Loucy (cell line): ENCODE measurements around the gene CEACAM7.

Experiments
- H2AFZ ChIP-seq: fragments of 200-600 bp; sonication (generic); 2 replicates; pipeline ENCODE4 v1.6.0; 2016; ENCODE audit warnings: antibody characterized with exemption, mild to moderate bottlenecking, low read length, moderate library complexity
- H3F3A ChIP-seq: fragments of 200-600 bp; 2 replicates; pipeline ENCODE4 v1.6.0; 2016; ENCODE audit warnings: antibody characterized with exemption, low read depth, mild to moderate bottlenecking
- H3K27me3 ChIP-seq: fragments of 200-600 bp; sonication (generic); 2 replicates; pipeline ENCODE4 v1.6.1; 2014; ENCODE audit warnings: low read length, mild to moderate bottlenecking; ENCODE audit not compliant: insufficient read depth, poor library complexity, severe bottlenecking
- H3K36me3 ChIP-seq: fragments of 200-600 bp; sonication (generic); 2 replicates; pipeline ENCODE4 v1.6.1; 2016; ENCODE audit warnings: low read length; ENCODE audit not compliant: insufficient read depth
- H3K4me1 ChIP-seq: fragments of 200-600 bp; sonication (generic); 2 replicates; pipeline ENCODE4 v1.5.1; 2014; ENCODE audit warnings: low read length, mild to moderate bottlenecking; ENCODE audit not compliant: insufficient read depth, poor library complexity, severe bottlenecking
- H3K4me2 ChIP-seq: fragments of 200-600 bp; sonication (generic); 2 replicates; pipeline ENCODE4 v1.6.0; 2014; ENCODE audit warnings: antibody characterized with exemption, low read length, low read depth, mild to moderate bottlenecking; ENCODE audit not compliant: poor library complexity, severe bottlenecking
- H3K4me3 ChIP-seq: fragments of 200-600 bp; sonication (generic); 2 replicates; pipeline ENCODE4 v1.5.1; 2014; ENCODE audit warnings: low read length, mild to moderate bottlenecking, mixed read lengths; ENCODE audit not compliant: poor library complexity, severe bottlenecking
- H3K79me2 ChIP-seq: fragments of 200-600 bp; sonication (generic); 2 replicates; pipeline ENCODE4 v1.6.1; 2014; ENCODE audit warnings: low read length; ENCODE audit not compliant: insufficient read depth
- H3K9ac ChIP-seq: fragments of 200-600 bp; sonication (generic); 2 replicates; pipeline ENCODE4 v1.6.0; 2014; ENCODE audit warnings: mild to moderate bottlenecking, low read depth, low read length, moderate library complexity; ENCODE audit not compliant: poor library complexity, severe bottlenecking
- H3K9me2 ChIP-seq: fragments of 200-600 bp; sonication (generic); replicated peaks from 2 replicates; pipeline ENCODE4 v1.6.1; 2016; ENCODE audit warnings: low read depth, low read length, mixed read lengths
- H3K9me3 ChIP-seq: fragments of 200-600 bp; sonication (generic); 2 replicates; pipeline ENCODE4 v1.6.1; 2014; ENCODE audit warnings: mild to moderate bottlenecking, antibody characterized with exemption, low read length, low read depth; ENCODE audit not compliant: insufficient read depth
- H4K20me1 ChIP-seq: fragments of 200-600 bp; sonication (generic); 2 replicates; pipeline ENCODE4 v1.6.0; 2014; ENCODE audit warnings: antibody characterized with exemption, low read length, mild to moderate bottlenecking; ENCODE audit not compliant: insufficient read depth, poor library complexity, severe bottlenecking
- EZH2phosphoT487 ChIP-seq: fragments of 200-600 bp; IDR thresholded peaks from 2 replicates; pipeline ENCODE4 v1.6.1; 2018; ENCODE audit warnings: antibody characterized with exemption, mild to moderate bottlenecking, moderate library complexity, borderline replicate concordance
- TF ChIP-seq, protein P1 (sequence below): fragments of 200-600 bp; sonication (generic); conservative IDR thresholded peaks from 2 replicates; pipeline ENCODE4 v1.5.1; 2014; ENCODE audit warnings: mild to moderate bottlenecking, antibody characterized with exemption, low read length

Gene CEACAM7

DNA sequence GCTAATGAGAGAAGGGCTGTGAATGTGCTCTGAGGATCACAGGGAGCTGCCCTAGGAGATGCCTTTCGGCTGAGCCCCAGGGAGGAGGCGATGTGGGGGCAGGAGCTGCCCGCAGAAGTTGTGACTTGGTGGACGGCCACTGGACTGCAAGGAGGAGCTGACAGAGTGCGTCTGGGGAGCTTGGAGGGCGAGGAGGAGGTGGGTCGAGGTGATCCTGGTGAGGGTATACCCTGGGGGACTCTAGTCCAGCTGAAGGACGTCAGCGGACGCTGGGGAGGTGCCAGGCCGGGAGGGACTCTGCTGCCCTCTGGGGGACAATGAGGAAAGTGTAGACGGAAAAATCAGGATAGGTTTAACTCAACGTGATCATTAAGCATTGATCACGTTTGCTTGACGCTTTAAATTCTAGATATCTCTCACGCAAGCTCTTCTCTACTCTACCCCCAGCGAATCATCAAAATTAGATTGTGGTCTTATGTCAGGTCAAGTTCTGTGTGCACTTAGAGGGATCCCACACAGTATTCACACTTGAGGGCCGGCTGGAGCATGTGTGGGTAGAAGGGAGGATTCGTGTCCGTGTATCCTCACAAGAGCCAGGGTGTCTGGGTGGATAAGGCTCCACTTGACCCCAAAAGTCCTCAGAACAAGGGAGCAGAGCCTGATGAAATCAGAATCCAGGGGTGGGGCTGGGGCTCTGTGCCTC is 3.3 kb upstream of the CEACAM7 start:
- no peak overlapping the region for H3K4me3 ChIP-seq
- TF ChIP-seq EZH2phosphoT487: no peak
- TF ChIP-seq, protein P1, sequence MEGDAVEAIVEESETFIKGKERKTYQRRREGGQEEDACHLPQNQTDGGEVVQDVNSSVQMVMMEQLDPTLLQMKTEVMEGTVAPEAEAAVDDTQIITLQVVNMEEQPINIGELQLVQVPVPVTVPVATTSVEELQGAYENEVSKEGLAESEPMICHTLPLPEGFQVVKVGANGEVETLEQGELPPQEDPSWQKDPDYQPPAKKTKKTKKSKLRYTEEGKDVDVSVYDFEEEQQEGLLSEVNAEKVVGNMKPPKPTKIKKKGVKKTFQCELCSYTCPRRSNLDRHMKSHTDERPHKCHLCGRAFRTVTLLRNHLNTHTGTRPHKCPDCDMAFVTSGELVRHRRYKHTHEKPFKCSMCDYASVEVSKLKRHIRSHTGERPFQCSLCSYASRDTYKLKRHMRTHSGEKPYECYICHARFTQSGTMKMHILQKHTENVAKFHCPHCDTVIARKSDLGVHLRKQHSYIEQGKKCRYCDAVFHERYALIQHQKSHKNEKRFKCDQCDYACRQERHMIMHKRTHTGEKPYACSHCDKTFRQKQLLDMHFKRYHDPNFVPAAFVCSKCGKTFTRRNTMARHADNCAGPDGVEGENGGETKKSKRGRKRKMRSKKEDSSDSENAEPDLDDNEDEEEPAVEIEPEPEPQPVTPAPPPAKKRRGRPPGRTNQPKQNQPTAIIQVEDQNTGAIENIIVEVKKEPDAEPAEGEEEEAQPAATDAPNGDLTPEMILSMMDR: peak; percentile 75
- no peaks in the 10 kb centered on the region for H3K36me3 ChIP-seq
- no peaks in the 10 kb centered on the region for H4K20me1 ChIP-seq
- no peaks in the 10 kb centered on the region for H3K9me2 ChIP-seq
- H2AFZ ChIP-seq: no peak overlapping the region
- H3F3A ChIP-seq: no peaks in the 10 kb centered on the region
- H3K4me2 ChIP-seq: no peak overlapping the region
- H3K79me2 ChIP-seq: no peaks in the 10 kb centered on the region
- no peak overlapping the region for H3K9ac ChIP-seq
- H3K4me1 ChIP-seq: no peaks in the 10 kb centered on the region
- no peaks in the 10 kb centered on the region for H3K9me3 ChIP-seq
- H3K27me3 ChIP-seq: no peaks in the 10 kb centered on the region

DNA sequence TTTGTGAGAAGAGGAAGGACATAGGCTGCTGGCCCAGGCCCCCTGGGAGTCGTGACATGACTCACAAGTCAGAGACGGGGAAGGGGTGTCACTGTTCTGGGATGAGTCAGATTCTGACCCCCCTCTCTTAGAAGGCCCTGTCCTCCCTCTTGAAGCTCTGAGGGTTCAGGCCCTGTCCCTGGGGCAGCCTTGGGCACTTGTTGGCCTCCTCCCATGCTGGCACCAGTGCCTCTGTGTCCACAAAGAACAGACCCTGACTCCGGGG is 2.7 kb upstream of the CEACAM7 start:
- H3K36me3 ChIP-seq: no peaks in the 10 kb centered on the region
- no peak overlapping the region for H3K9ac ChIP-seq
- no peak for TF ChIP-seq EZH2phosphoT487
- TF ChIP-seq, protein P1: no peak
- no peaks in the 10 kb centered on the region for H3K9me3 ChIP-seq
- no peaks in the 10 kb centered on the region for H3K27me3 ChIP-seq
- no peaks in the 10 kb centered on the region for H3F3A ChIP-seq
- no peaks in the 10 kb centered on the region for H4K20me1 ChIP-seq
- H3K4me1 ChIP-seq: no peaks in the 10 kb centered on the region
- H2AFZ ChIP-seq: no peak overlapping the region
- no peak overlapping the region for H3K4me2 ChIP-seq
- H3K79me2 ChIP-seq: no peaks in the 10 kb centered on the region
- no peaks in the 10 kb centered on the region for H3K9me2 ChIP-seq
- H3K4me3 ChIP-seq: no peak overlapping the region

DNA sequence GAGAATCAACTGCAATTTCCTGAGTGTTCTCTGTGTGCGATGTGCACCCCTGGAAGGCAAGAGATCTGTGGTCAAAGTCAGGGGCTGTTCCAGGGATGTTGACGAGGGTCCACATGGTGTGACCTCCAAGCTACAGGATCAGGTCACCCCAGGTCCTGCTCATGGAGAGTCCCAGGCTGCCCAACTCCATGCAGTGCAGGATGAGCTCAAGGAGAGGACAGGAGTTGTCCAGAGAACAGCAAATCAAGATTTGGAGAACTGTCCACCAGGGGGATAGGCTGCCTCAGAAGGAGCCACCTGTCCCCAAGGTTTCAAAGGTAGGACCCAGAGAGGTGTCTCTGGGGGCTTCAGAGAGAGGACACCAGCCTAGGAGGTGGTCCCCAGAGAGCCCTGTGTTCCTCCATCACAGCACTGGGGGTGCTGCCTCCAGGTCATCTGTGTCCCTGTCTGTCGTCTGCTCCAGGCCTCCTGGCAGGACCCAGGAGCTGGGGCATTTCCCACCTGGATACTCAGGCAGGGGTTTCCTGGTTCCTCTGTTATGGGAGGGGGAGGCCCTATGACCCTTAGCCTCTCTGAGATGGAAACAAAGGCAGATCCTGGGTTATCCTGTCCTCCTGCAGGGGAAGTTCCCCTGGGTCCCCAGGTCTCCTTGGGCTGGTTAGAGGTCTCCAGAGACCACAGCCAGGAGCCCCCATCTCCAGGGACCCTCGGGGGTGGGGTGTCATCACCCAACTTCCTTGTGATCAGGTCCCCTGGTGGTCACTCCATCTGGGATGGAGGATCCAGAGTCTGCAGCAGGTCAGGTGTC is 2.1 kb upstream of the CEACAM7 start:
- no peaks in the 10 kb centered on the region for H3K9me3 ChIP-seq
- H3K9ac ChIP-seq: no peak overlapping the region
- no peak overlapping the region for H3K4me3 ChIP-seq
- no peak overlapping the region for H2AFZ ChIP-seq
- no peaks in the 10 kb centered on the region for H3K27me3 ChIP-seq
- no peaks in the 10 kb centered on the region for H3K36me3 ChIP-seq
- no peaks in the 10 kb centered on the region for H3K4me1 ChIP-seq
- no peaks in the 10 kb centered on the region for H3F3A ChIP-seq
- no peak overlapping the region for H3K4me2 ChIP-seq
- H3K79me2 ChIP-seq: no peaks in the 10 kb centered on the region
- H3K9me2 ChIP-seq: no peaks in the 10 kb centered on the region
- no peak for TF ChIP-seq EZH2phosphoT487
- TF ChIP-seq, protein P1: no peak
- H4K20me1 ChIP-seq: no peaks in the 10 kb centered on the region
